NT2/D1 (cell line): ENCODE data around the gene BRINP1.

Experiments used
- SUZ12 ChIP-seq: IDR thresholded peaks from 2 replicates; pipeline ENCODE4 v1.6.1; 2011; ENCODE audit not compliant: insufficient read length, insufficient read depth; ENCODE audit errors: extremely low read depth
- YY1 ChIP-seq: IDR thresholded peaks from 2 replicates; pipeline ENCODE4 v1.6.1; 2011; ENCODE audit not compliant: insufficient read length, insufficient read depth
- ZNF274 ChIP-seq: IDR thresholded peaks from 2 replicates; pipeline ENCODE4 v1.6.1; 2011; ENCODE audit warnings: mild to moderate bottlenecking, low read depth, low read length

DNA sequence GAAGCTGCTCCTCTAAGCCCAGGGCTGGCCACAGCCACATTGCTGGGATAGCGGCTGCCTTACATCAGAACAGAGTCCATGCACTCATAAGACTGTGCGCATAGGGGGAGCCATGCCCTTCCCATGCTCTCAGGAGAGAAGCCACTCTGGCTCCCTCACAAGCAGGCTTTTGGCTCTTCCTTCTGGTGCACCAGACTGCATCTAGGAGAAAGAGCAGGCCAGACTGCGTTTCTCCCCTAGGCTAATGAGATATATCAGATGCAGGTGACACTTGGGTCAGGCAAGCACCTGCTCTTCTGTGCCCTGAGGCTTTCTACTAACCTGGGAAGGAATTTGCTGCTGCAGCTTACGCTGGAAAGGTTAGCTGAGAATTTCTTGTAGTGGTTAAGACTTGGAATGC lies 43.2 kb upstream of the BRINP1 start:
- TF ChIP-seq ZNF274, result no peak
- no peak for TF ChIP-seq YY1
- TF ChIP-seq SUZ12, result no peak
